Breast epithelium (tissue), 4 donors: Measurements from ENCODE around the gene NAE1. TPM values are rescaled to one million over a fixed set of nuclear protein-coding genes. Genes with fewer than 3 reads are reported as not detected.

ENCODE experiments used
- DNase-seq, 2 donors: peaks; one replicate each; pipeline ENCODE4 v3.0.0-alpha.2; 2019; ENCODE audit warnings: low spot score in 2 of 2
- H3K27ac ChIP-seq, 2 donors: fragments of 200-600 bp; sonication (generic) in 1 of 2; one replicate each; pipeline ENCODE4 v1.5.1; 2016 to 2019; ENCODE audit warnings: mild to moderate bottlenecking in 1 of 2
- H3K27me3 ChIP-seq, 2 donors: fragments of 200-600 bp; sonication (generic) in 1 of 2; one replicate each; pipeline versions ENCODE4 v1.5.1 to v1.6.0; 2017 to 2019; ENCODE audit warnings: control low read depth in 1 of 2, mild to moderate bottlenecking in 1 of 2
- H3K36me3 ChIP-seq: fragments of 200-600 bp; one replicate; pipeline ENCODE4 v1.5.1; 2019
- H3K4me1 ChIP-seq, 2 donors: fragments of 200-600 bp; sonication (generic); one replicate each; pipeline ENCODE4 v1.5.1; 2016 to 2019; ENCODE audit warnings: control low read depth in 1 of 2
- H3K4me3 ChIP-seq, 3 donors: fragments of 200-600 bp; sonication (generic); 1 replicate in 2 of 3; 2 replicates in 1 of 3; pipeline ENCODE4 v1.5.1; 2016 to 2019; ENCODE audit warnings: mild to moderate bottlenecking in 3 of 3, moderate library complexity in 2 of 3
- H3K9me3 ChIP-seq, 2 donors: fragments of 200-600 bp; sonication (generic) in 1 of 2; one replicate each; pipeline ENCODE4 v1.5.1; 2016 to 2019; ENCODE audit warnings: control low read depth in 1 of 2
- POLR2A ChIP-seq: fragments of 450-650 bp; IDR thresholded peaks from one replicate; pipeline ENCODE4 v1.6.1; 2016; ENCODE audit warnings: antibody characterized with exemption, mild to moderate bottlenecking, moderate library complexity
- POLR2AphosphoS5 ChIP-seq, 3 donors: sonication (generic); formaldehyde crosslinking; IDR thresholded peaks; one replicate each; pipeline ENCODE4 v1.6.1; 2017; ENCODE audit warnings: antibody characterized with exemption in 3 of 3
- intact Hi-C: fragments of 100-400 bp; cut with DNase I; formaldehyde crosslinking; loops from one replicate; pipeline ENCODE4 v1.15.1; 2023; ENCODE audit warnings: low total_unique reads
- total RNA-seq, 3 donors: library from RNA; depleted of rRNA; stranded (reverse); fragments of >200 nt; gene quantifications; one replicate each; pipeline ENCODE4 v1.1.0, GENCODE V29; 2016
- TF ChIP-seq, protein P1 (sequence below), 3 donors: fragments of 450-650 bp; IDR thresholded peaks; one replicate each; pipeline ENCODE4 v1.5.1; 2016 to 2017; ENCODE audit warnings: antibody characterized with exemption in 3 of 3, mild to moderate bottlenecking in 3 of 3, moderate library complexity in 3 of 3

NAE1 gene
- total RNA-seq, 3 donors from 2014 or later = 44.0 to 69.8 (median 60.3) TPM

DNA sequence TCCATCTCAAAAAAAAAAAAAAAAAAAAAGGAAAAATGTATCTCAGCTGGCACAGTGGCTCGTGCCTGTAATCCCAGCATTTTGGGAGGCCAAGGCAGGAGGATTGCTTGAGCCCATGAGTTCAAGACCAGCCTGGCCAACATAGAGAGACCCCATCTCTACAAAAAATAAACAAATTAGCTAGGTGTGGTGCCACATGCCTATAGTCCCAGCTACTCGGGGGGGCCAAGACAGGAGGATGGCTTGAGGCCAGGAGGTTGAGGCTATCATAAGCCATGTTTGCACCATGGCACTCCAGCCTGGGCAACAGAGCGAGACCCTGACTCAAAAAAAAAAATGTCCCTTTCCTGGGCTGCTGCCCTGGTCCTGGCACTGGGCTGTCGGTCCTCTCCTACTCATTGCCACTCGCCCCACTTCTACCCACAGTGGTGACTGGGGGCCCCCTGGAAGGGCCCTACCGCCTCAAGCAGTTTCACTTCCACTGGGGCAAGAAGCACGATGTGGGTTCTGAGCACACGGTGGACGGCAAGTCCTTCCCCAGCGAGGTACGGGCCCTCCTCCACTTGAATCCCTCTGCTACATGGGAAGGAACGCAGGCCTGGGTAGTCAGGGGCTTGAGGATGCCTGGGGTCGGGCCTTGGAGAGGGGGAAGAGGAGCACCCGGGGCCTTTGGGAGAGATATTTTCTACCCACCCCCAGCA is 19.5 kb upstream of the NAE1 start:
- Histone ChIP-seq H3K27ac (no peak overlapping the region), H3K4me1 (no peaks in the 10 kb centered on the region), H3K9me3 (no peaks in the 10 kb centered on the region), H3K36me3 (no peaks in the 10 kb centered on the region), H3K4me3 (no peak overlapping the region), H3K27me3 (peaks cover 0 to 15% of the 10 kb centered on the region in 2 donors)
- peak in 1 of 2 donors; percentile 38 for DNase-seq
- TF ChIP-seq POLR2A (no peak), POLR2AphosphoS5 (IDR thresholded peaks at IDR 0.05) (no peak)
- TF ChIP-seq, protein P1, sequence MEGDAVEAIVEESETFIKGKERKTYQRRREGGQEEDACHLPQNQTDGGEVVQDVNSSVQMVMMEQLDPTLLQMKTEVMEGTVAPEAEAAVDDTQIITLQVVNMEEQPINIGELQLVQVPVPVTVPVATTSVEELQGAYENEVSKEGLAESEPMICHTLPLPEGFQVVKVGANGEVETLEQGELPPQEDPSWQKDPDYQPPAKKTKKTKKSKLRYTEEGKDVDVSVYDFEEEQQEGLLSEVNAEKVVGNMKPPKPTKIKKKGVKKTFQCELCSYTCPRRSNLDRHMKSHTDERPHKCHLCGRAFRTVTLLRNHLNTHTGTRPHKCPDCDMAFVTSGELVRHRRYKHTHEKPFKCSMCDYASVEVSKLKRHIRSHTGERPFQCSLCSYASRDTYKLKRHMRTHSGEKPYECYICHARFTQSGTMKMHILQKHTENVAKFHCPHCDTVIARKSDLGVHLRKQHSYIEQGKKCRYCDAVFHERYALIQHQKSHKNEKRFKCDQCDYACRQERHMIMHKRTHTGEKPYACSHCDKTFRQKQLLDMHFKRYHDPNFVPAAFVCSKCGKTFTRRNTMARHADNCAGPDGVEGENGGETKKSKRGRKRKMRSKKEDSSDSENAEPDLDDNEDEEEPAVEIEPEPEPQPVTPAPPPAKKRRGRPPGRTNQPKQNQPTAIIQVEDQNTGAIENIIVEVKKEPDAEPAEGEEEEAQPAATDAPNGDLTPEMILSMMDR (IDR thresholded peaks at IDR 0.05) = no peak
- intact Hi-C loops = no loop called here

GRCh38 chr16:66849549-66849948 is 18.8 kb upstream of the NAE1 start:
- Histone ChIP-seq H3K36me3 (no peaks in the 10 kb centered on the region), H3K4me3 (no peak overlapping the region), H3K27me3 (peaks cover 0 to 22% of the 10 kb centered on the region in 2 donors), H3K27ac (no peak overlapping the region), H3K9me3 (no peaks in the 10 kb centered on the region), H3K4me1 (peaks cover 2 to 5% of the 10 kb centered on the region in 2 donors)
- DNase-seq = no peak
- intact Hi-C loops = no loop called here
- TF ChIP-seq, protein P1 (IDR thresholded peaks at IDR 0.05) = no peak
- no peak for TF ChIP-seq POLR2AphosphoS5 (IDR thresholded peaks at IDR 0.05)
- TF ChIP-seq POLR2A = no peak

GRCh38 chr16:66849021-66849420 is 18.2 kb upstream of the NAE1 start:
- Histone ChIP-seq H3K27me3 (peaks cover 0 to 22% of the 10 kb centered on the region in 2 donors), H3K27ac (no peak overlapping the region), H3K9me3 (no peaks in the 10 kb centered on the region), H3K36me3 (no peaks in the 10 kb centered on the region), H3K4me3 (no peak overlapping the region), H3K4me1 (peaks cover 4 to 6% of the 10 kb centered on the region in 2 donors)
- intact Hi-C loops = no loop called here
- TF ChIP-seq POLR2AphosphoS5 (IDR thresholded peaks at IDR 0.05) (no peak), POLR2A (no peak)
- TF ChIP-seq, protein P1 (IDR thresholded peaks at IDR 0.05) = no peak
- DNase-seq = no peak

GRCh38 chr16:66848172-66848571 is 17.4 kb upstream of the NAE1 start:
- no peaks in the 10 kb centered on the region for H3K36me3 ChIP-seq
- TF ChIP-seq, protein P1 (IDR thresholded peaks at IDR 0.05) = no peak
- TF ChIP-seq POLR2AphosphoS5 (IDR thresholded peaks at IDR 0.05) (no peak), POLR2A (no peak)
- H3K9me3 ChIP-seq = no peaks in the 10 kb centered on the region
- DNase-seq = no peak
- intact Hi-C loops = no loop called here
- no peak overlapping the region for H3K27ac ChIP-seq
- peaks cover 0 to 22% of the 10 kb centered on the region in 2 donors for H3K27me3 ChIP-seq
- H3K4me3 ChIP-seq = no peak overlapping the region
- H3K4me1 ChIP-seq = peaks cover 4 to 6% of the 10 kb centered on the region in 2 donors

GRCh38 chr16:66847533-66848067 is 16.8 kb upstream of the NAE1 start:
- Histone ChIP-seq H3K4me1 (peaks cover 4 to 6% of the 10 kb centered on the region in 2 donors), H3K36me3 (no peaks in the 10 kb centered on the region), H3K27me3 (peaks cover 0 to 22% of the 10 kb centered on the region in 2 donors), H3K4me3 (no peak overlapping the region), H3K9me3 (no peaks in the 10 kb centered on the region), H3K27ac (no peak overlapping the region)
- no peak for DNase-seq
- intact Hi-C loops = no loop called here
- TF ChIP-seq POLR2AphosphoS5 (IDR thresholded peaks at IDR 0.05) (no peak), POLR2A (no peak)
- TF ChIP-seq, protein P1 (IDR thresholded peaks at IDR 0.05) = no peak
